HEK293T (cell line): Measurements from ENCODE around the gene JMJD1C.

ENCODE experiments used
- ARNT ChIP-seq: fragments of 450-650 bp; IDR thresholded peaks from 2 replicates; pipeline ENCODE4 v1.6.1; 2017; ENCODE audit warnings: mild to moderate bottlenecking
- BHLHE40 ChIP-seq: fragments of 450-650 bp; IDR thresholded peaks from 2 replicates; pipeline ENCODE4 v1.6.1; 2016; ENCODE audit warnings: mild to moderate bottlenecking, moderate library complexity, borderline replicate concordance
- ELF4 ChIP-seq: fragments of 450-650 bp; IDR thresholded peaks from 2 replicates; pipeline ENCODE4 v1.6.1; 2017; ENCODE audit warnings: antibody characterized with exemption
- FOXM1 ChIP-seq: fragments of 450-650 bp; IDR thresholded peaks from 2 replicates; pipeline ENCODE4 v1.6.1; 2017; ENCODE audit warnings: mild to moderate bottlenecking, borderline replicate concordance
- L3MBTL2 ChIP-seq: fragments of 450-650 bp; conservative IDR thresholded peaks from 2 replicates; pipeline ENCODE4 v1.6.1; 2016; ENCODE audit warnings: mild to moderate bottlenecking
- LEF1 ChIP-seq: fragments of 450-650 bp; IDR thresholded peaks from 2 replicates; pipeline ENCODE4 v1.6.1; 2017; ENCODE audit warnings: mild to moderate bottlenecking, borderline replicate concordance
- PKNOX1 ChIP-seq: fragments of 450-650 bp; IDR thresholded peaks from 2 replicates; pipeline ENCODE4 v1.6.1; 2016
- SP1 ChIP-seq: fragments of 450-650 bp; IDR thresholded peaks from 2 replicates; pipeline ENCODE4 v1.6.1; 2017
- SUZ12 ChIP-seq: fragments of 450-650 bp; IDR thresholded peaks from 2 replicates; pipeline ENCODE4 v1.6.1; 2016; ENCODE audit warnings: mild to moderate bottlenecking
- TARDBP ChIP-seq: fragments of 450-650 bp; IDR thresholded peaks from 2 replicates; pipeline ENCODE4 v1.6.1; 2016

DNA sequence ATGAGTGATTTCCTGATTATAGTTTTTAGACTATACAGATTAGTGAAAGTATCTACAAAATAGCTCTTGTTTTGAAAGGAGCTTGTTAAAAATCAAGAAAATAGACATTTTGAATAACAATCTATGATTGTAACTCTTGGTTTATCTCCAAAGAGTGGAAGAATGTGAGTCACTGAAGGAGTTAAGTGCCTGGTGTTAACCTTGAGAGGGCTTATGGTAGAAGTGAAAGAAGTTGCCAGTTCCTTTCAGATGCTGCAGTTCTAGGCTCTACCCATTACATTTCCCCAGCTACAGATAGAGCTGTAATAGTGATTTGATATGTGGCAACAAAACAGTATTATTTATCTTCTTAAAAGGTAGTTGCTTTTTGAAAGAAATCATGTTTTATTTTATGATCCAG lies 320.0 kb downstream of the JMJD1C start:
- TF ChIP-seq BHLHE40 (no peak), SUZ12 (no peak), L3MBTL2 (no peak), SP1 (no peak), LEF1 (no peak), ELF4 (no peak), ARNT (no peak), TARDBP (no peak), PKNOX1 (no peak), FOXM1 (no peak)
